ENCODE data around the gene TREM1. TPM values are rescaled to one million over a fixed set of nuclear protein-coding genes. Genes with fewer than 3 reads are reported as not detected.

Gene TREM1
- total RNA-seq, 1 donor from 2014 or later = 1.8 TPM

GRCh38 chr6:41273714-41274113 lies 12.8 kb downstream of the TREM1 start:
- no peak for FAIRE-seq
- Histone ChIP-seq H3K36me3 (ENCODE audit: control insufficient read depth, insufficient read depth, low read length) (no peaks in the 10 kb centered on the region), H3K27me3 (ENCODE audit: control insufficient read depth, insufficient read depth, low read length) (peaks cover 1% of the 10 kb centered on the region), H3K4me3 (ENCODE audit: low read depth, low read length) (no peak overlapping the region)
- DNase-seq (ENCODE audit: low read depth) = no peak
- TF ChIP-seq CTCF (IDR thresholded peaks at IDR 0.05; ENCODE audit: insufficient read depth, low read length, severe bottlenecking) = no peak

- peak; percentile 55 for FAIRE-seq
- TF ChIP-seq CTCF (IDR thresholded peaks at IDR 0.05; ENCODE audit: insufficient read depth, low read length, severe bottlenecking) = no peak
- H3K27me3 ChIP-seq (ENCODE audit: control insufficient read depth, insufficient read depth, low read length) = peaks cover 1% of the 10 kb centered on the region
Observed at GRCh38 chr6:41272591-41273240, 13.8 kb downstream of the TREM1 start.

GRCh38 chr6:41271901-41272395 lies 14.5 kb downstream of the TREM1 start:
- no peak for TF ChIP-seq CTCF (IDR thresholded peaks at IDR 0.05; ENCODE audit: insufficient read depth, low read length, severe bottlenecking)
- H3K27me3 ChIP-seq (ENCODE audit: control insufficient read depth, insufficient read depth, low read length) = peaks cover 1% of the 10 kb centered on the region

More at GRCh38 chr6:41272591-41273240, 13.8 kb downstream of the TREM1 start:
- no peak overlapping the region for H3K4me3 ChIP-seq (ENCODE audit: low read depth, low read length)
- DNase-seq (ENCODE audit: low read depth) = no peak
- no peaks in the 10 kb centered on the region for H3K36me3 ChIP-seq (ENCODE audit: control insufficient read depth, insufficient read depth, low read length)

GRCh38 chr6:41269716-41270115 lies 16.8 kb downstream of the TREM1 start:
- DNase-seq (ENCODE audit: low read depth) = no peak
- H3K27me3 ChIP-seq (ENCODE audit: control insufficient read depth, insufficient read depth, low read length) = no peaks in the 10 kb centered on the region
- no peak for TF ChIP-seq CTCF (IDR thresholded peaks at IDR 0.05; ENCODE audit: insufficient read depth, low read length, severe bottlenecking)
- no peaks in the 10 kb centered on the region for H3K36me3 ChIP-seq (ENCODE audit: control insufficient read depth, insufficient read depth, low read length)
- H3K4me3 ChIP-seq (ENCODE audit: low read depth, low read length) = no peak overlapping the region
- no peak for FAIRE-seq

More at GRCh38 chr6:41271901-41272395, 14.5 kb downstream of the TREM1 start:
- Histone ChIP-seq H3K4me3 (ENCODE audit: low read depth, low read length) (no peak overlapping the region), H3K36me3 (ENCODE audit: control insufficient read depth, insufficient read depth, low read length) (no peaks in the 10 kb centered on the region)
- FAIRE-seq (no peak), DNase-seq (ENCODE audit: low read depth) (no peak)

- TF ChIP-seq CTCF (IDR thresholded peaks at IDR 0.05; ENCODE audit: insufficient read depth, low read length, severe bottlenecking) = no peak
- no peak overlapping the region for H3K4me3 ChIP-seq (ENCODE audit: low read depth, low read length)
- FAIRE-seq (no peak), DNase-seq (ENCODE audit: low read depth) (no peak)
- H3K36me3 ChIP-seq (ENCODE audit: control insufficient read depth, insufficient read depth, low read length) = no peaks in the 10 kb centered on the region
- no peaks in the 10 kb centered on the region for H3K27me3 ChIP-seq (ENCODE audit: control insufficient read depth, insufficient read depth, low read length)
Observed at GRCh38 chr6:41269166-41269565, 17.3 kb downstream of the TREM1 start.

- FAIRE-seq = no peak
- TF ChIP-seq CTCF (IDR thresholded peaks at IDR 0.05; ENCODE audit: insufficient read depth, low read length, severe bottlenecking) = no peak
Observed at GRCh38 chr6:41268478-41268877, 18.0 kb downstream of the TREM1 start.

More at GRCh38 chr6:41268478-41268877, 18.0 kb downstream of the TREM1 start:
- Histone ChIP-seq H3K36me3 (ENCODE audit: control insufficient read depth, insufficient read depth, low read length) (no peaks in the 10 kb centered on the region), H3K27me3 (ENCODE audit: control insufficient read depth, insufficient read depth, low read length) (no peaks in the 10 kb centered on the region), H3K4me3 (ENCODE audit: low read depth, low read length) (no peak overlapping the region)
- DNase-seq (ENCODE audit: low read depth) = no peak

Measured in bronchial epithelial cell (primary cell).